Activated CD8-positive, alpha-beta memory T cell treated with anti-CD3 and anti-CD28 coated beads, Interleukin-2, amount 50 U/mL, for 4 hours (primary cell): ENCODE measurements around the gene ACOX2.
A peak's percentile ranks its signal among the peaks of the same experiment; 100 is the strongest.
"Not testable (repeated sequence)": the region's sequence is repeated elsewhere in the genome, so short reads cannot be mapped to it uniquely, and the experiment has no call there.

Experiments
- DNase-seq: peaks from one replicate; pipeline ENCODE4 v3.0.0-alpha.2; 2020

Gene ACOX2

GRCh38 chr3:58534592-58535494 is 2.1 kb downstream of the ACOX2 start:
- DNase-seq, result no peak

GRCh38 chr3:58532794-58533220 is 4.2 kb downstream of the ACOX2 start:
- peak; percentile 83 for DNase-seq

GRCh38 chr3:58531956-58532355 is 5.0 kb downstream of the ACOX2 start:
- no peak for DNase-seq

GRCh38 chr3:58531555-58531954 is 5.4 kb downstream of the ACOX2 start:
- no peak for DNase-seq

- DNase-seq, result no peak
Observed at GRCh38 chr3:58530354-58530865, 6.6 kb downstream of the ACOX2 start.

GRCh38 chr3:58529516-58530353 is 7.3 kb downstream of the ACOX2 start:
- DNase-seq, result no peak

- DNase-seq, result no peak
Observed at GRCh38 chr3:58528629-58529028, 8.4 kb downstream of the ACOX2 start.

- not testable (repeated sequence) for DNase-seq
Observed at GRCh38 chr3:58527440-58527839, 9.6 kb downstream of the ACOX2 start.

GRCh38 chr3:58526515-58526957 is 10.5 kb downstream of the ACOX2 start:
- DNase-seq, result no peak

- DNase-seq, result no peak
Observed at GRCh38 chr3:58524326-58524888, 12.6 kb downstream of the ACOX2 start.

- DNase-seq, result no peak
Observed at GRCh38 chr3:58522759-58523425, 14.1 kb downstream of the ACOX2 start.

GRCh38 chr3:58521917-58522631 is 14.9 kb downstream of the ACOX2 start:
- no peak for DNase-seq

- no peak for DNase-seq
Observed at GRCh38 chr3:58521336-58521670, 15.7 kb downstream of the ACOX2 start.

GRCh38 chr3:58520403-58521335 is 16.3 kb downstream of the ACOX2 start:
- DNase-seq, result no peak

- no peak for DNase-seq
Observed at GRCh38 chr3:58519668-58520402, 17.2 kb downstream of the ACOX2 start.

- no peak for DNase-seq
Observed at GRCh38 chr3:58518291-58518789, 18.6 kb downstream of the ACOX2 start.

- no peak for DNase-seq
Observed at GRCh38 chr3:58514405-58514804, 22.6 kb downstream of the ACOX2 start.

GRCh38 chr3:58508437-58508836 is 28.6 kb downstream of the ACOX2 start:
- DNase-seq, result no peak

GRCh38 chr3:58507356-58508078 is 29.5 kb downstream of the ACOX2 start:
- no peak for DNase-seq
